Hindlimb muscle (tissue), 1 donor: ENCODE measurements around the gene DAZAP1. TPM values are rescaled to one million over a fixed set of nuclear protein-coding genes. Genes with fewer than 3 reads are reported as not detected.

Experiments
- DNase-seq: peaks from one replicate; pipeline ENCODE4 v3.0.0-alpha.2; 2013
- polyA plus RNA-seq: library from polyadenylated mRNA; unstranded; fragments of 120-200 nt; gene quantifications from one replicate; pipeline ENCODE4 v1.2.1, GENCODE V29; 2013; ENCODE audit not compliant: insufficient read length

The DAZAP1 gene
- polyA plus RNA-seq, 1 donor = 82.0 TPM

DNA sequence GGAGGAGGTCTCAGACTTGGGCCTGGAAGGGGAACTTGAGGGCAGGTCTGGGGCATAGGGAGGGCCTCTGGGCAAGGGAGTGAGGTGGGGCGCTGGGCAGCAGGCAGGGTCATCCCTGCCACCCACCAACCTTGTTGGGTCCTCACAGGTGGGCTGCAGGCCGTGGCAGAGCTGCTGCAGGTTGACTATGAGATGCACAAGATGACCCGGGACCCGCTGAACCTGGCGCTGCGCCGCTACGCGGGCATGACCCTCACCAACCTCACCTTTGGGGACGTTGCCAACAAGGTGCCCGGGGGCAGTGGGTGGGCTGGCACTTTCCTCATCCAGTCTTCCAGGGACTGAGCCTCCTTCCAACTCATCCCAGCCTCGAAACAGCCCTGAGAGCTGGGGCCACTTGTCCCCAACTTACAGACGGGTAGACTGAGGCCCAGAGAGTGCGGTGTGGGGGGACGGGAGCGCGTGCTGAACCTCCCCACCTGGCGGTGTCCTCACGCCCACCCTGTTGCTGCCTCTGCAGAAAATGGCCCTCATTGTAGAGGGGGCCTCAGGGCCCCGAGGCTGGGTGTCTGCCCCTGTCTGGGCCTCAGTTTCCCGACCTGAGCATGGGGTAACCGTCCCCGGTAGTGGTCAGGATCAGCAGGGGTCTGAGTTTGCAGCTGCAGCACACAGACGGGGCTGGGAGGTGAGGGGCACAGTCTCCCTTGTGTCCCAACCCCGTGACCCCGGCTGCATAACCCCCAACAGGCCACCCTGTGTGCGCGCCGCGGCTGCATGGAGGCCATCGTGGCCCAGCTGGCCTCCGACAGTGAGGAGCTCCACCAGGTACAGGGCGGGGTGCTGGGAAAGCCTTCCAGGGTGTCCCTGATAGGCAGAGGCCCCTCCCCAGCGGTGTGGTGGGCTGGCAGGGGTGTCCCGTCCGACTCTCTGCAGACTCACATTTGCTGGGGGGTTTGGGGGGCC is 52.9 kb downstream of the DAZAP1 start:
- DNase-seq = no peak

GRCh38 chr19:1461862-1462261 is 54.5 kb downstream of the DAZAP1 start:
- DNase-seq = no peak

- no peak for DNase-seq
Measured at GRCh38 chr19:1465191-1466016, 58.0 kb downstream of the DAZAP1 start.

GRCh38 chr19:1466018-1466460 is 58.7 kb downstream of the DAZAP1 start:
- DNase-seq = no peak

GRCh38 chr19:1466461-1467214 is 59.3 kb downstream of the DAZAP1 start:
- no peak for DNase-seq

- DNase-seq = no peak
Measured at GRCh38 chr19:1467215-1467489, 59.8 kb downstream of the DAZAP1 start.

DNA sequence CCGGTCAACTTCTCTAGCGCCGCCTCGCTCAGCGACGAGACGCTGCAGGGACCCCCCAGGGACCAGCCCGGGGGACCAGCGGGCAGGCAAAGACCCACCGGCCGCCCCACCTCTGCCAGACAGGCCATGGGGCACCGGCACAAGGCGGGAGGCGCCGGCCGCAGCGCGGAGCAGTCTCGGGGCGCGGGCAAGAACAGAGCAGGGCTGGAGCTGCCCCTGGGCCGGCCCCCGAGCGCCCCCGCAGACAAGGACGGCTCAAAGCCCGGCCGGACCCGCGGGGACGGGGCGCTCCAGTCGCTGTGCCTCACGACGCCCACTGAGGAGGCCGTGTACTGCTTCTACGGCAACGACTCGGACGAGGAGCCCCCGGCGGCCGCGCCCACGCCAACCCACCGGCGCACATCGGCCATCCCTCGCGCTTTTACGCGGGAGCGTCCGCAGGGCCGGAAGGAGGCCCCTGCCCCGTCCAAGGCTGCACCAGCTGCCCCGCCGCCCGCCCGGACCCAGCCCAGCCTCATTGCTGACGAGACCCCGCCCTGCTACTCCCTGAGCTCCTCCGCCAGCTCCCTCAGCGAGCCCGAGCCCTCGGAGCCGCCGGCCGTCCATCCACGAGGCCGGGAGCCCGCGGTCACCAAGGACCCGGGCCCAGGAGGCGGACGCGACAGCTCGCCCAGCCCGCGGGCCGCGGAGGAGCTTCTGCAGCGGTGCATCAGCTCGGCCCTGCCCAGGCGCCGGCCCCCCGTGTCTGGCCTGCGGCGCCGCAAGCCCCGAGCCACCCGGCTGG is 60.3 kb downstream of the DAZAP1 start:
- DNase-seq = no peak

GRCh38 chr19:1468274-1468820 is 61.0 kb downstream of the DAZAP1 start:
- no peak for DNase-seq

- DNase-seq = no peak
Measured at GRCh38 chr19:1468821-1469254, 61.5 kb downstream of the DAZAP1 start.

DNA sequence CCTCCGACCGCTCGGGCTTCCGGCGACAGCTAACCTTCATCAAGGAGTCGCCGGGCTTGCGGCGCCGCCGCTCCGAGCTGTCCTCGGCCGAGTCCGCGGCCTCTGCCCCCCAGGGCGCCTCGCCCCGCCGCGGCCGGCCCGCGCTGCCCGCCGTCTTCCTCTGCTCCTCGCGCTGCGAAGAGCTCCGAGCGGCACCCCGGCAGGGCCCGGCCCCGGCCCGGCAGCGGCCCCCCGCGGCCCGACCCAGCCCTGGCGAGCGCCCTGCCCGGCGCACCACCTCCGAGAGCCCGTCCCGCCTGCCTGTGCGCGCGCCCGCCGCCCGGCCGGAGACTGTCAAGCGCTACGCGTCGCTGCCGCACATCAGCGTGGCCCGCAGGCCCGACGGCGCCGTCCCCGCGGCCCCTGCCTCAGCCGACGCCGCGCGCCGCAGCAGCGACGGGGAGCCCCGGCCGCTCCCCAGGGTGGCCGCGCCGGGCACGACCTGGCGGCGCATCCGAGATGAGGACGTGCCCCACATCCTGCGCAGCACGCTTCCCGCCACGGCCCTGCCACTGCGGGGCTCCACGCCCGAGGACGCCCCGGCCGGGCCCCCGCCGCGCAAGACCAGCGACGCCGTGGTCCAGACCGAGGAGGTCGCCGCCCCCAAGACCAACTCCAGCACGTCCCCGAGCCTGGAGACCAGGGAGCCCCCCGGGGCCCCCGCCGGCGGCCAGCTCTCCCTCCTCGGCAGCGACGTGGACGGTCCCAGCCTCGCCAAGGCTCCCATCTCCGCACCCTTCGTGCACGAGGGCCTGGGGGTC is 62.1 kb downstream of the DAZAP1 start:
- DNase-seq = no peak

- DNase-seq = no peak
Measured at GRCh38 chr19:1470055-1470304, 62.6 kb downstream of the DAZAP1 start.

- no peak for DNase-seq
Measured at GRCh38 chr19:1470305-1471009, 63.1 kb downstream of the DAZAP1 start.

GRCh38 chr19:1471010-1471514 is 63.7 kb downstream of the DAZAP1 start:
- DNase-seq = no peak

- no peak for DNase-seq
Measured at GRCh38 chr19:1471515-1472160, 64.3 kb downstream of the DAZAP1 start.

DNA sequence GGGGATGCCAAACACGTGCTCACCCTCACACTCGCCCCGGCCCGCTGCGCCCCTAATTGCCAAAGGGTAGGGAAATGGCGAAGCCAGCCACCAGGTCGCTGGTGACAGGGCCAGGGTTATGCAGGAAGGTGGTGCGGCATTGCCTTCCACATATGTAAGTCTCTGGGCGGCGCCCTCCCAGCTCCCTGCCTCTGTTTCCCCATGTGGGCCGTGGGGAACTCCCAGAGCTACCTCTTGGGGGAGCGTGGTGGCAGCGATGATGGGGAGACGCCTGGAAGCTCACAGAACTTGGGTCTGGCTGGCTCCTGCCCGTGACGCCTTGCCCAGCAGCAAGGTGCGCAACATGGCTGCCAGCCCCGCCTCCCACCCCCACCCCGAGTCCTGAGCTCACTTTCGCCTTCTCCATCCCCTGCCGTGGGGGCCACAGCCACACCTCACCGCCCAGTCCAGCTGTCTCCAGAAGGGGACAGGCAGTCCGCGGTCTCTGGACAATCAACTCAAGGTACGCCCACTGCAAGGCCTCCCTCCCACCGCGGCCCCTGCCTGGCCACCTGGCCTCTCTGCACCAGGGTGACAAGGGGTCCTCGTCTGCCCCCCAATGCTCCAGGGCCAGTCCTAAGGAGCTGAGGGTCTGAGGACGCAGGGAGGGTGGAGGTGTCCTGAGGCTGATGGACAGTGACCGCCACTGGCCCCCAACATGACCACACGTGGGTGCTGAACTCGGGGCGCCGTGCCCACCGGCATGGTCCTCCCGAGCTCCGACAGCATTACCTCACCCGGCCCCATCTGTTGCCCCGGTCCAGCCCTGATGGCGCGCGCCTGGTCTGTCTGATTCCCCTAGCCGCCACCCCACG is 65.1 kb downstream of the DAZAP1 start:
- no peak for DNase-seq

DNA sequence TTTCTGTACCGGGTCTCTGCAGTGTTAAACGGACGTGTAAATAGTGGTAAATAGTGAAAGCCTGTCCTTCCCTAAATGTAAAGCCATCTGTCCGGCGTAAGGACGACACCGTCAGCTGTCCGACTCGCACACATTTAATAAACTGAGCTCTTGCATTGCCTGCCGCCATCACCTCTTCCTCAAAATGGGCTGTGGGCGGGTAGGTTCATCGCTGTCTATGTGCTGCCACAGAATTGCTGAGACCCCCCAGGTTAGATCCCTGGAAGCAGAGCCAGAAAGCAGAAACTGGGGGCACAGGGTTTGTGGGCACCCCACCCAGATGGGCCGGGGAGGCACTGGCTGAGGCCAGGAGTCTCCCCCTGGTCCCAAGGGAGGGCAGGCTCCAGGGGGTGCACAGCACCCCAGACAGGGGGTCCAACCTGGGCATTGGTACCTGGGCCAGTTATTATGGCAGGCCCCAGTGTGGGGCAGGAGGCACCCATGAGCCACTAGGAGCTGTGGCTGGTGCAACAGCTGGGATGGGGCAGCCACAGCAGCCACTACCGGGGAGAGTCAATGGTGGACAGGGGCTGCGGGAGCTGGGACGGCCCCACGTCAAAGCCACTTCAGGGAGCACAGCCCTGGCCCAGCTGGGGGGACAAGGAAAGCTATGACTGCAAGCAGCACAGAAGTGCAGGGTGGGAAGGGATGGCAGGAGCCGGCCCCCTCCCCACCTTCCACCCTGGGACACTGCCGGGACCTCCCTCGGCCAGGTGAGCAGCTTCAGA is 65.9 kb downstream of the DAZAP1 start:
- DNase-seq = no peak

DNA sequence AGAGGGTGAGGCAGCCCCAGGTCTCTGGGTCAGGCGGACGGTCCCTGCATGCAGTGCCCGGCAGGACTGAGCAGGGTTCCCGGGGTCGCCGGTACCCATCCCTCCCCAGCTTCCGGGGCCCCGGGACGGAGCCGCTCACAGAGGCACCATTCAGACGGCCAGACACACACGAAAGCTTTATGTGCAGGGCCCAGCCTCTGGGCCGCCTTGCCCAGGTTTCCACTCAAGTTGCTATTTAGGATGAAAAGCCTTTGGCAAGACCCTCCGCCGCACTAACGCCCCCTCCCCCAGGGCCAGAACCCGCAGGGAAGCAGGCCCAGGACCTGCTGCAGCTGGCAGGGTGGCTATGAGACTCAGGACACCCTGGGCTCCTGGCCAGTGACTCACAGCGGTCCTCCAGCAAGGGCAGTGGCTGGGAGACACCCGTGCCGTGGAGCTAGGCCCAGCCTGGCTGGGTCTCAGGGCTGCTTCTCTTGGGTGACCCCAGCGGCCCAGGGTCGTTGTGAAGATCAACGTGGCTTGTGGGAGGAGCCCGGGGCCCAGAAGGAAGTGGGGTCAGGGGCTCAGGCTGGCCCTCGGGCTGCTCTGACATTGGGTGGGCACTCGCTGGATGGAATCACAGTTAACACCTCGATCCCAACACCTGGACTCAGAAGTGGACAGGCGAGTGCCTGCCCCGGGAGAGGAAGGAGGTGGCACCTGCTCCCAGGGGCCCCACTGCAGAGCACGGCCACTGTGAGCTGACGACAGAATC is 66.8 kb downstream of the DAZAP1 start:
- DNase-seq = no peak
